22Rv1 (cell line): Measurements from ENCODE around the gene PAEP.

ENCODE experiments used
- ZFX ChIP-seq: fragments of 450-650 bp; IDR thresholded peaks from 2 replicates; pipeline ENCODE4 v1.6.1; 2017; ENCODE audit warnings: antibody characterized with exemption, borderline replicate concordance
- TF ChIP-seq, protein P1 (sequence below): fragments of 450-650 bp; IDR thresholded peaks from 2 replicates; pipeline ENCODE4 v1.5.1; 2017; ENCODE audit warnings: mild to moderate bottlenecking

DNA sequence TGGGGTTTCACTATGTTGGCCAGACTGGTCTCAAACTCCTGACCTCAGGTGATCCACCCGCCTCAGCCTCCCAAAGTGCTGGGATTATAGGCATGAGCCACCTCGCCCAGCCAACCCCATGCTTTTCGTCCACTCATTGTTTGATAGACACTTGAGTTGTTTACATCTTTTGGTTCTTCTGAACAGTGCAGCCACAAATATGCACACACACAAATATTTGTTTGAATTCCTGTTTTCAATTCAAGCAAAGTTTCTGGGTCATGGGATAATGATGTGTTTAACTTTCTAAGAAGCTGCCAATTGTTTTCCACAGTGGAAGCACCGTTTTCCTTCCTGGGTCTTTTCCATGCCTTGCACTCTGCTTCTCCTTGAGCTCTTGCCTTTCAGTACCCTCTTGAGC lies 6.8 kb upstream of the PAEP start:
- TF ChIP-seq, protein P1, sequence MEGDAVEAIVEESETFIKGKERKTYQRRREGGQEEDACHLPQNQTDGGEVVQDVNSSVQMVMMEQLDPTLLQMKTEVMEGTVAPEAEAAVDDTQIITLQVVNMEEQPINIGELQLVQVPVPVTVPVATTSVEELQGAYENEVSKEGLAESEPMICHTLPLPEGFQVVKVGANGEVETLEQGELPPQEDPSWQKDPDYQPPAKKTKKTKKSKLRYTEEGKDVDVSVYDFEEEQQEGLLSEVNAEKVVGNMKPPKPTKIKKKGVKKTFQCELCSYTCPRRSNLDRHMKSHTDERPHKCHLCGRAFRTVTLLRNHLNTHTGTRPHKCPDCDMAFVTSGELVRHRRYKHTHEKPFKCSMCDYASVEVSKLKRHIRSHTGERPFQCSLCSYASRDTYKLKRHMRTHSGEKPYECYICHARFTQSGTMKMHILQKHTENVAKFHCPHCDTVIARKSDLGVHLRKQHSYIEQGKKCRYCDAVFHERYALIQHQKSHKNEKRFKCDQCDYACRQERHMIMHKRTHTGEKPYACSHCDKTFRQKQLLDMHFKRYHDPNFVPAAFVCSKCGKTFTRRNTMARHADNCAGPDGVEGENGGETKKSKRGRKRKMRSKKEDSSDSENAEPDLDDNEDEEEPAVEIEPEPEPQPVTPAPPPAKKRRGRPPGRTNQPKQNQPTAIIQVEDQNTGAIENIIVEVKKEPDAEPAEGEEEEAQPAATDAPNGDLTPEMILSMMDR: no peak
- TF ChIP-seq ZFX: no peak
